ENCODE data around the gene XPNPEP1. TPM values are rescaled to one million over a fixed set of nuclear protein-coding genes. Genes with fewer than 3 reads are reported as not detected.
A peak's percentile ranks its signal among the peaks of the same experiment; 100 is the strongest.

XPNPEP1 gene
- total RNA-seq: 99.7 TPM

GRCh38 chr10:109922976-109923921, at the start of gene XPNPEP1:
TSS of gene XPNPEP1 (minus strand) at chr10:109923511. CDS start at chr10:109923433, 78 bp downstream.
- H3K9me3 ChIP-seq (ENCODE audit: low read depth, low read length): no peaks in the 10 kb centered on the region
- H3K4me3 ChIP-seq (ENCODE audit: low read length): peak within 1 kb of the TSS; percentile 83
- peaks cover 31% of the 10 kb centered on the region for H3K4me1 ChIP-seq (ENCODE audit: insufficient read depth, low read length)
- no peaks in the 10 kb centered on the region for H3K27me3 ChIP-seq (ENCODE audit: insufficient read depth, low read length)

- Histone ChIP-seq H3K4me3 (ENCODE audit: low read length) (no peak overlapping the region), H3K9me3 (ENCODE audit: low read depth, low read length) (no peaks in the 10 kb centered on the region), H3K4me1 (ENCODE audit: insufficient read depth, low read length) (no peaks in the 10 kb centered on the region), H3K27me3 (ENCODE audit: insufficient read depth, low read length) (no peaks in the 10 kb centered on the region)
Measured at GRCh38 chr10:109972372-109973001, 49.2 kb upstream of the XPNPEP1 start.

GRCh38 chr10:109971634-109972033, 48.3 kb upstream of the XPNPEP1 start:
- Histone ChIP-seq H3K4me1 (ENCODE audit: insufficient read depth, low read length) (no peaks in the 10 kb centered on the region), H3K9me3 (ENCODE audit: low read depth, low read length) (no peaks in the 10 kb centered on the region), H3K4me3 (ENCODE audit: low read length) (no peak overlapping the region), H3K27me3 (ENCODE audit: insufficient read depth, low read length) (no peaks in the 10 kb centered on the region)

GRCh38 chr10:109969760-109970346, 46.5 kb upstream of the XPNPEP1 start:
- Histone ChIP-seq H3K27me3 (ENCODE audit: insufficient read depth, low read length) (no peaks in the 10 kb centered on the region), H3K4me1 (ENCODE audit: insufficient read depth, low read length) (no peaks in the 10 kb centered on the region), H3K9me3 (ENCODE audit: low read depth, low read length) (no peaks in the 10 kb centered on the region), H3K4me3 (ENCODE audit: low read length) (no peak overlapping the region)

GRCh38 chr10:109968953-109969759, 45.8 kb upstream of the XPNPEP1 start:
- H3K9me3 ChIP-seq (ENCODE audit: low read depth, low read length): no peaks in the 10 kb centered on the region
- H3K4me1 ChIP-seq (ENCODE audit: insufficient read depth, low read length): no peaks in the 10 kb centered on the region
- no peaks in the 10 kb centered on the region for H3K27me3 ChIP-seq (ENCODE audit: insufficient read depth, low read length)
- H3K4me3 ChIP-seq (ENCODE audit: low read length): no peak overlapping the region

- Histone ChIP-seq H3K9me3 (ENCODE audit: low read depth, low read length) (no peaks in the 10 kb centered on the region), H3K4me1 (ENCODE audit: insufficient read depth, low read length) (no peaks in the 10 kb centered on the region), H3K4me3 (ENCODE audit: low read length) (no peak overlapping the region), H3K27me3 (ENCODE audit: insufficient read depth, low read length) (no peaks in the 10 kb centered on the region)
Measured at GRCh38 chr10:109967739-109968088, 44.4 kb upstream of the XPNPEP1 start.

- H3K9me3 ChIP-seq (ENCODE audit: low read depth, low read length): no peaks in the 10 kb centered on the region
- no peak overlapping the region for H3K4me3 ChIP-seq (ENCODE audit: low read length)
Measured at GRCh38 chr10:109966961-109967738, 43.8 kb upstream of the XPNPEP1 start.

GRCh38 chr10:109964318-109964717, 41.0 kb upstream of the XPNPEP1 start:
- Histone ChIP-seq H3K9me3 (ENCODE audit: low read depth, low read length) (no peaks in the 10 kb centered on the region), H3K4me3 (ENCODE audit: low read length) (no peak overlapping the region), H3K27me3 (ENCODE audit: insufficient read depth, low read length) (no peaks in the 10 kb centered on the region), H3K4me1 (ENCODE audit: insufficient read depth, low read length) (no peaks in the 10 kb centered on the region)

More at GRCh38 chr10:109966961-109967738, 43.8 kb upstream of the XPNPEP1 start:
- no peaks in the 10 kb centered on the region for H3K4me1 ChIP-seq (ENCODE audit: insufficient read depth, low read length)
- no peaks in the 10 kb centered on the region for H3K27me3 ChIP-seq (ENCODE audit: insufficient read depth, low read length)

- Histone ChIP-seq H3K27me3 (ENCODE audit: insufficient read depth, low read length) (no peaks in the 10 kb centered on the region), H3K9me3 (ENCODE audit: low read depth, low read length) (no peaks in the 10 kb centered on the region), H3K4me1 (ENCODE audit: insufficient read depth, low read length) (no peaks in the 10 kb centered on the region), H3K4me3 (ENCODE audit: low read length) (no peak overlapping the region)
Measured at GRCh38 chr10:109963439-109963838, 40.1 kb upstream of the XPNPEP1 start.

GRCh38 chr10:109962247-109962646, 38.9 kb upstream of the XPNPEP1 start:
- Histone ChIP-seq H3K9me3 (ENCODE audit: low read depth, low read length) (no peaks in the 10 kb centered on the region), H3K4me3 (ENCODE audit: low read length) (no peak overlapping the region)

GRCh38 chr10:109961174-109962001, 38.1 kb upstream of the XPNPEP1 start:
- Histone ChIP-seq H3K9me3 (ENCODE audit: low read depth, low read length) (no peaks in the 10 kb centered on the region), H3K4me1 (ENCODE audit: insufficient read depth, low read length) (no peaks in the 10 kb centered on the region), H3K27me3 (ENCODE audit: insufficient read depth, low read length) (no peaks in the 10 kb centered on the region), H3K4me3 (ENCODE audit: low read length) (no peak overlapping the region)

More at GRCh38 chr10:109962247-109962646, 38.9 kb upstream of the XPNPEP1 start:
- Histone ChIP-seq H3K27me3 (ENCODE audit: insufficient read depth, low read length) (no peaks in the 10 kb centered on the region), H3K4me1 (ENCODE audit: insufficient read depth, low read length) (no peaks in the 10 kb centered on the region)

GRCh38 chr10:109960682-109961081, 37.4 kb upstream of the XPNPEP1 start:
- H3K4me1 ChIP-seq (ENCODE audit: insufficient read depth, low read length): no peaks in the 10 kb centered on the region
- H3K4me3 ChIP-seq (ENCODE audit: low read length): no peak overlapping the region
- no peaks in the 10 kb centered on the region for H3K27me3 ChIP-seq (ENCODE audit: insufficient read depth, low read length)
- no peaks in the 10 kb centered on the region for H3K9me3 ChIP-seq (ENCODE audit: low read depth, low read length)

GRCh38 chr10:109959259-109960145, 36.2 kb upstream of the XPNPEP1 start:
- Histone ChIP-seq H3K27me3 (ENCODE audit: insufficient read depth, low read length) (no peaks in the 10 kb centered on the region), H3K4me3 (ENCODE audit: low read length) (no peak overlapping the region), H3K4me1 (ENCODE audit: insufficient read depth, low read length) (no peaks in the 10 kb centered on the region), H3K9me3 (ENCODE audit: low read depth, low read length) (no peaks in the 10 kb centered on the region)
